CD1c-positive myeloid dendritic cell (primary cell): ENCODE measurements around the gene SCYGR5.
"Not testable (repeated sequence)": the region's sequence is repeated elsewhere in the genome, so short reads cannot be mapped to it uniquely, and the experiment has no call there.

Source experiments
- DNase-seq: peaks from one replicate; pipeline ENCODE4 v3.0.0-alpha.2; 2016; ENCODE audit errors: extremely low spot score

The SCYGR5 gene

DNA sequence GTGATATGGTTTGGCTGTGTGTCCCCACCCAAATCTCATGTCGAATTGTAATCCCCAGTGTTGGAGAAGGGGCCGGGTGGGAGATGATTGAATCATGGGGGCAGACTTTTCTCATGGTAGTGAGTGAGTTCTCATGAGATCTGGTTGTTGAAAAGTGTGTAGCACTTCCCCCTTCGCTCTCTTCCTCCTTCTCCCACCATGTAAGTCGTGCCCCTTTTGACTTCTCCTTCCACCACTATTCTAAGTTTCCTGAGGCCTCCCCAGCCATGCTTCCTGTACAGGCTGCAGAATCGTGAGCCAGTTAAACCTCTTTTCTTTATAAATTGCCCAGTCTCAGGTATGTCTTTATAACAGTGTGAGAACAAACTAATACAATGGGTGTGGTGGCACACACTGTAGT, 7.0 kb downstream of the SCYGR5 start:
- DNase-seq = not testable (repeated sequence)

GRCh38 chr2:227674485-227674884, 7.9 kb downstream of the SCYGR5 start:
- no peak for DNase-seq

DNA sequence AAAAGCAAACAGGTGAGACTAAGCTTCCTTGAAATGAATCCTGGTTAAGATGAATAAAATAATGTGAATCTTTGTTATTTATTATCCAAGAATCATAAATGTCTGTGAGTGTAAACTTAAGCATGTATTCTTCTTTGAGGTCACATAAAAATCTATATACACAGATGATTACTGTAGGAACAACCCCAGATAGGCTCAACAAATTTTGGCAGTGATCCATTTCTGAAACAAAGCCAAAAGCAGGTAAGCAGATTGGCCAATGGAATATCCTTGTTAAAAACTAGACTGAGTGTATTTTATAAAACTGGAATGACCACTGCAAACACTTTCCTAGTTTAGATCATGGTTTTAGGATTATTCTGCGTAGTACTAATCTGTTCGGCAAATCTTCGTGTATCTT, 11.3 kb downstream of the SCYGR5 start:
- DNase-seq = no peak

GRCh38 chr2:227684258-227684657, 17.7 kb downstream of the SCYGR5 start:
- no peak for DNase-seq

DNA sequence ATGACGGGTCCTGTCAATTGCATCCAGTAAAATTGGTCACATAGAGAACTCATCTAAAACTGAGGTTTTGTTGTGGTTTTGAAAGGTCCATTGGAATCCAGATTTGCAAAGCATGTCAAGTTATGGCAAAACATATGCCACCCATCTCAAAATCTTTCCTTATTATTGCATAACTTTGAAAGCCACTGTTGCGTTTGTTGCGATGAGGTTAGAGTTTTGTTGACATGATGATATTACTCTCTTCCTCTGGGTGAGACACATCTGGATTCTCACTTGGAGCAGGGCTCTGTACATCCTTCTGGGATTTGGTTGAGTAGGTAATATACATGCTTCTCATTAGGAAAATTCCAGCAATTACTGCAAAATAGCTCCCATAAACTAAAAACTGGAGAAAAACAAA, 20.6 kb downstream of the SCYGR5 start:
- DNase-seq = no peak

DNA sequence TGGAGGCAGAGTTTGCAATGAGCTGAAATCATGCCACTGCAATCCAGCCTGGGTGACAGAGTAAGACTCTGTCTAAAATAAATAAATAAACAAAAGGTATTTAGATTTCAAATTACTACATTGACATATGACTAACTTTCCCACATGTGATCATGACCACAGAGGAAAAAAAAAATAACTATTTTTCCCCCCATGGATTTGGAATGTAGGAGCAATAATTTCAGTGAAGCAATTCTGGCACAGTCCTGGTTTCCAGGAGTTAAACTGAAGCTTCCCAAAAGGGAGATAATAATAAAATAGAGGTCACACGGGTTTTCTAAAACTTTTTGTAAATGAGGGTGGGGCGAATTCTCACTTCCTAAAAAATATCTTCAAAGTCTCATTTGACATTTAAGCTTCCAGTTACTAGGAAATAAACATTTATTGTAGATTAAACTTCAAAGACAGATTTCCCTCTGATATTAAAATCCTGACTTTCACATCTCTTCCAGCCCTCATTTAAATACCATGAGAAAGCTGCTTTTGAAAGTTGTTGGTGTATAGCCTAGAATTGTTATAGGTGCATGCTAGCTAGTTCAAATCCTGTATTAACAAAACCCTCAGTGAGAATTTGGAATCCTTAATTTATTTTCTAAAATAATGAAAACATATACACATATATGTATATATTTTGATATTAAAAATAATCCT, 30.5 kb downstream of the SCYGR5 start:
- DNase-seq = no peak

DNA sequence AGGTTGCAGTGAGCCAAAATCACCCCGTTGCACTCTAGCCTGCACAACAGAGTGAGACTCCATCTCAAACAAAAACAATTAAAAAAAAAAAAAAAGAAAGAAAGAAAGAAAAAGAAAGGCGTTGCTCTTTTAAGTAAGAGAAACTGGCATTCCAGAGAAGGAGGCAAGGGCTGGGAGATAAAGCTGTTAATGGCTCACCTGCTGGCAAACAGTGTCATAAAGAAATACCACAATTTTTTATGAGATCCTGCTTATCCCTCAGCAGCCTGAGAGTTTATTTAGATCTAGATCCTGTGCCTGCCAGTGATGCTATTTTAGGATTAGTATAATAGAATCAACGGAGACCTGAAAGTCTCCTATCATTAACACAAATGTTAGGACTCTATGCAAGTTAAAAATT, 35.0 kb downstream of the SCYGR5 start:
- no peak for DNase-seq

DNA sequence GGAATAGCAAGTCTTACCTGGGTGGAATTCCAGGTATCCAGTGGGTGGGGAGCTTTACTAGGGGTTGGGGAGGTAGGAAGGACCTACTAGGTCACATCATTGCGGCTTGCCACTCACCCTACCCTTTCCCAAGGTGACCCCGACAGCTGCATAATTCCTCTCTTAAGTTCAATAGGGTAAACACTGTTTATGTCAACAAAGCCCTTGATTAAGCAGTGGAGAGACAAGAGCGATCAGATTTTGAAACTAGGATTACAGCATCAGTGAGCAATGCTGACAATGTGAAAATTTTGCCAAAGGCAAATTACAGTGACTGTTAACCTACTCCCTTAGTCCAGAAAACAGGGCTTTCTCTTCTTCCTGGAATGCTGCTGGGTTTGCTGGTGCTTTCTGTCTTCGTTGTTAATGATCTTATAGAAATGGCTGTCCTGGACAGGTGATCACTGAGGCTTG, 36.7 kb downstream of the SCYGR5 start:
- DNase-seq = no peak

DNA sequence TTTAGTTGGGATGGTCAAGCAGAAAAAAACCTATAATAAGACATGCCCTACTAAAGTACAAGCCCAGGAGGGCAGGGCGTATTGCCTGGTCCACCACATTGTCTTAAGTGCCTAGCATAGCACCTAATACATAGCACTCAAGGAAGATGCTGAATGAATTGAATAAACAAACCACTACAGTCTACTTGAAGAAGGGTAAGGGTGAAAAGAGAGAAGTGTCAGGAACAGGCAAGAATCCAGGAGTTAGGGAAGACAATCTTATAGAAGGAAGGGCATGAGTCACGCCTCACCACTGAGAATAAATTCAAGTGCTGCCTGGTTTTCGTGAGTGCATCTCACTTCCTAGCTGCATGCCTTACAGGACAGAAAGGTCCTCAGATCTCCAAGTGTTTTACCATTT, 37.4 kb downstream of the SCYGR5 start:
- no peak for DNase-seq

GRCh38 chr2:227706859-227707258, 40.3 kb downstream of the SCYGR5 start:
- DNase-seq = no peak

DNA sequence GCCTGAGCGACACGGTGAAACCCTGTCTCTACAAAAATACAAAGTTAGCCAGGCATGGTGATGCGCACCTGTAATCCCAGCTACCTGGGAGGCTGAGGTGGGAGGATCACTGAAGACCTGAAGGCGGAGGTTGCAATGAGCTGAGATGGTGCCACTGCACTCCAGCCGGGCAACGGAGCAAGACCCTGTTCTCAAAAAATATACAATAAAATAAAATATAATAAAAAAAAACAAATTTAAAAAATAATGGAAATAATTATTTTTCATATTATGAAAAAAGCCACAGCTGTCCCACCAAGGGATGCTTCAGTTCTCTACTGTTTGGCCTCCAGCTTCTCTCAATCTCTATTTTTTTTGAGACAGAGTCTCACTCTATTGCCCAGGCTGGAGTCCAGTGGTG, 40.8 kb downstream of the SCYGR5 start:
- DNase-seq = no peak

GRCh38 chr2:227710986-227711385, 44.4 kb downstream of the SCYGR5 start:
- no peak for DNase-seq

GRCh38 chr2:227713291-227713690, 46.7 kb downstream of the SCYGR5 start:
- DNase-seq = no peak

DNA sequence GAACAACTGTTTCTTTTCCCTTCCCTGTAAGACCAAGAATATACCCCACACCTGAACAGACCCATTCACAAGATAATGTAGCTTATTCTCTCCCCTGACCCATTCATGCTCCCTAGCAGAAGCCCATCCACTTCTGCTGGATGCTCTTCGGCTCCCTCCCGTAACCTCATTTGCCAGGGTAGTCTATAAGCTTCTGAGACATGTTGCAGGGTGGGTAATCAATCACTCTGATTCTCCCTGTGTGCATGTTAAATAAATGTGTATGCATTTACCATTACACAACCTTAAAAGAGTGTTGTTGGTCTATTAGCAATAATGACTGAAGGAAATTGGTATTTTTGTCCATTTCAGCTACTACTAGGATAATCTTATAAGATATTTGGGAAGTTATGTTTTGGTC, 49.9 kb downstream of the SCYGR5 start:
- no peak for DNase-seq
